AG09309 (cell line): Measurements from ENCODE around the gene TBC1D10B.

ENCODE experiments used
- DNase-seq: peaks from one replicate; pipeline ENCODE4 v3.0.0-alpha.2; 2010; ENCODE audit warnings: low read depth
- H3K4me3 ChIP-seq: 2 replicates; pipeline ENCODE4 v1.5.1; 2011; ENCODE audit warnings: mild to moderate bottlenecking, low read depth, low read length, moderate library complexity; ENCODE audit not compliant: control insufficient read depth
- TF ChIP-seq, protein P1 (sequence below): IDR thresholded peaks from 2 replicates; pipeline ENCODE4 v1.5.1; 2011; ENCODE audit warnings: mild to moderate bottlenecking, low read depth, low read length, inconsistent platforms; ENCODE audit not compliant: insufficient read depth, control insufficient read depth; ENCODE audit errors: missing control alignments

Gene TBC1D10B

GRCh38 chr16:30381291-30382041 is 11.2 kb upstream of the TBC1D10B start:
- H3K4me3 ChIP-seq = no peak overlapping the region
- no peak for DNase-seq
- TF ChIP-seq, protein P1, sequence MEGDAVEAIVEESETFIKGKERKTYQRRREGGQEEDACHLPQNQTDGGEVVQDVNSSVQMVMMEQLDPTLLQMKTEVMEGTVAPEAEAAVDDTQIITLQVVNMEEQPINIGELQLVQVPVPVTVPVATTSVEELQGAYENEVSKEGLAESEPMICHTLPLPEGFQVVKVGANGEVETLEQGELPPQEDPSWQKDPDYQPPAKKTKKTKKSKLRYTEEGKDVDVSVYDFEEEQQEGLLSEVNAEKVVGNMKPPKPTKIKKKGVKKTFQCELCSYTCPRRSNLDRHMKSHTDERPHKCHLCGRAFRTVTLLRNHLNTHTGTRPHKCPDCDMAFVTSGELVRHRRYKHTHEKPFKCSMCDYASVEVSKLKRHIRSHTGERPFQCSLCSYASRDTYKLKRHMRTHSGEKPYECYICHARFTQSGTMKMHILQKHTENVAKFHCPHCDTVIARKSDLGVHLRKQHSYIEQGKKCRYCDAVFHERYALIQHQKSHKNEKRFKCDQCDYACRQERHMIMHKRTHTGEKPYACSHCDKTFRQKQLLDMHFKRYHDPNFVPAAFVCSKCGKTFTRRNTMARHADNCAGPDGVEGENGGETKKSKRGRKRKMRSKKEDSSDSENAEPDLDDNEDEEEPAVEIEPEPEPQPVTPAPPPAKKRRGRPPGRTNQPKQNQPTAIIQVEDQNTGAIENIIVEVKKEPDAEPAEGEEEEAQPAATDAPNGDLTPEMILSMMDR = no peak

DNA sequence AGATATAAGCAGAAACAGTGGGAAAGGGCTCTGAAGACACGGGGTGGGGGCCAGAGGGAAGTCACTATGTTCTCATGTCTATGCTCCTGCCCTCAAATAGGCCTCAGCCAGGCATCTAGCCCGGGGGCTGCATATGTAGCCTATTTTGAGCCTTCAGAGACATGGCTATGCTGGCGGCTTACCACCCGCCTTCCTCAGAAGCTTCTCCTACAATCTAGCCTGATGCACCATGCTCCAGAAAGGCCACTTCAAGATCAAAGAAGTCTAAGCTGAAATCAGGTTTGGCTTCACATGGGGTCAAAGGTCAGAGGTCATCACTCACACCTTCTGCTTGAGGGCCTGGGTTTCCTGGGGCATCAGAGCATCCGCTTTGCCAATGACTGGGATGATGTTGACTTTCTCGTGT is 10.5 kb upstream of the TBC1D10B start:
- DNase-seq = no peak
- TF ChIP-seq, protein P1 = no peak
- no peak overlapping the region for H3K4me3 ChIP-seq

- DNase-seq = no peak
These were observed 9.9 kb upstream of the TBC1D10B start for GRCh38 chr16:30380072-30380802.

DNA sequence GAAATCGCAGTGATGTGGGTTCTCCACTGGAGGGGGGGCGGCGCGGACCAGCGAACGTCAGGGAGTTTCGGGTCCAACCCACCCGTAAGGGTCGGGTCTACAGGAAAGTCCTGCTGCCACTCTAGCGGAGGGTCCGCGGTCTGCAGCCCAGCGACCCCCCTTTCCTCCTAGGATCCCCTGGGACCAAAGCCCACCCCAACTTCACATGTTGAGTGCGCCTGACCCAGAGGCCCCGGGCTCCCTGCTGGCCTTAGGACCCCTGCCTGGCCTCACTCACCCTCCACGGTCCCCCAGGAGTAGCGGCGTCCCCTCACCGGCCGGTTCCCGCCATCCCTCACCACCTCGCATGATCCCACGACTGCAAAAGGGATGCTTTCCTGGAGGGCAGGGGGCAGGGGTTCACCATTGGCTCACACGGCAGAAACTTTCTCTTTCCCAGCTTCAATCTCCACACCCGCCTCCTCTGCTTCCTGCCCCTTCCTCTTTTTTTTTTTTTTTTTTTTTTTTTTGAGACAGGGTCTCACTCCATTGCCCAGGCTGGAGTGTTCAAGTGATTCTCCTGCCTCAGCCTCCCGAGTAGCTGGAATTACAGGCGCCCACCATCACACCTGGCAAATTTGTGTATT is 9.0 kb upstream of the TBC1D10B start:
- no peak for DNase-seq
- H3K4me3 ChIP-seq = peak overlapping the region; percentile 70
- TF ChIP-seq, protein P1 = no peak

More at GRCh38 chr16:30380072-30380802, 9.9 kb upstream of the TBC1D10B start:
- TF ChIP-seq, protein P1 = no peak
- no peak overlapping the region for H3K4me3 ChIP-seq

- peak; percentile 81 for DNase-seq
- H3K4me3 ChIP-seq = peak overlapping the region; percentile 70
- TF ChIP-seq, protein P1 = peak; percentile 31
These were observed 8.2 kb upstream of the TBC1D10B start for GRCh38 chr16:30378236-30379157.

DNA sequence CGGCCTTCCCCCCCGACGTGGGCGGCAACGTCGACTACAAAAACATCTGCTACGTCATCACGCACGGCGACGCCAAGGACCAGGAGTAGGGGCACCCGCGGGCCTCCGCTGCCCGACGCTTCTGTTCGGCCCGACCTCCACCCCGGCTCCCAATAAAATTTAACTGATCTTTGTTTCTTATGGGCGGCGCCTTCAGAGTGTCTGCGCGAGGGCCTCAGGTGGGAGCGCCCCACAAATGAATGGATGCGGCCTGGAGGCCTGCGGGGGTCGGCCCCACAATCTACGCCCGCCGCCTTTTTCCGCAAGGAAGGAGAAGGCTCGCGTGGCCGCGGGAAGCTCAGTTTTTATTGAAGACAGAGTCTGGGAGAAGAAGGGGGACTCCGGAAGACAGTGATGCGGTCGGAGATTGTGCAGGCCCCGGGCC is 7.5 kb upstream of the TBC1D10B start:
- TF ChIP-seq, protein P1 = no peak
- H3K4me3 ChIP-seq = peak overlapping the region; percentile 49
- no peak for DNase-seq
